ENCODE results near the gene BACH2.

DNA sequence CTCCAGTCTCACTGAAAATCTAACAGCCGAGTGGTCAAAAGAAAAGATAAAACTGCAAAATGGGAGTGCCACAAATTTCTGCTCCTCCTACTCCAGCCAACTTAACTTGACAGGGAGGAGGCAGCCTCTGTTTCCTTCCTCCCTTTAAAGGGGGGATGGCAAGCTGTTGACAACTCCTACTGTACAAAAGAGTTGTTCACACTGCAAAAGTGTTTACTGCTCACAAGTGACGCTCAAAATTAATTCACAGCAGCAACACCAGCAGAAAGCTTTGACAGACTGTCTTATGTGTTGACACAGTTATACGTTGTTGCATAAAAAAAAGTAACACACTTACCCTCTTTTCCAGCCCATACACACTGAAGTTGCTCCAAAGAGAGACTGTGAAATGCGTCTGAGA, 169.8 kb downstream of the BACH2 start:
- TF ChIP-seq, protein P1, sequence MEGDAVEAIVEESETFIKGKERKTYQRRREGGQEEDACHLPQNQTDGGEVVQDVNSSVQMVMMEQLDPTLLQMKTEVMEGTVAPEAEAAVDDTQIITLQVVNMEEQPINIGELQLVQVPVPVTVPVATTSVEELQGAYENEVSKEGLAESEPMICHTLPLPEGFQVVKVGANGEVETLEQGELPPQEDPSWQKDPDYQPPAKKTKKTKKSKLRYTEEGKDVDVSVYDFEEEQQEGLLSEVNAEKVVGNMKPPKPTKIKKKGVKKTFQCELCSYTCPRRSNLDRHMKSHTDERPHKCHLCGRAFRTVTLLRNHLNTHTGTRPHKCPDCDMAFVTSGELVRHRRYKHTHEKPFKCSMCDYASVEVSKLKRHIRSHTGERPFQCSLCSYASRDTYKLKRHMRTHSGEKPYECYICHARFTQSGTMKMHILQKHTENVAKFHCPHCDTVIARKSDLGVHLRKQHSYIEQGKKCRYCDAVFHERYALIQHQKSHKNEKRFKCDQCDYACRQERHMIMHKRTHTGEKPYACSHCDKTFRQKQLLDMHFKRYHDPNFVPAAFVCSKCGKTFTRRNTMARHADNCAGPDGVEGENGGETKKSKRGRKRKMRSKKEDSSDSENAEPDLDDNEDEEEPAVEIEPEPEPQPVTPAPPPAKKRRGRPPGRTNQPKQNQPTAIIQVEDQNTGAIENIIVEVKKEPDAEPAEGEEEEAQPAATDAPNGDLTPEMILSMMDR (IDR thresholded peaks at IDR 0.05; ENCODE audit: insufficient read depth, low read length): no peak
- TF ChIP-seq SPI1 (IDR thresholded peaks at IDR 0.05; ENCODE audit: borderline replicate concordance, low read depth) (no peak), GABPA (IDR thresholded peaks at IDR 0.05; ENCODE audit: low read depth) (no peak), POLR2AphosphoS5 (IDR thresholded peaks at IDR 0.05; ENCODE audit: low read depth) (no peak)
- TF ChIP-seq, protein P2, sequence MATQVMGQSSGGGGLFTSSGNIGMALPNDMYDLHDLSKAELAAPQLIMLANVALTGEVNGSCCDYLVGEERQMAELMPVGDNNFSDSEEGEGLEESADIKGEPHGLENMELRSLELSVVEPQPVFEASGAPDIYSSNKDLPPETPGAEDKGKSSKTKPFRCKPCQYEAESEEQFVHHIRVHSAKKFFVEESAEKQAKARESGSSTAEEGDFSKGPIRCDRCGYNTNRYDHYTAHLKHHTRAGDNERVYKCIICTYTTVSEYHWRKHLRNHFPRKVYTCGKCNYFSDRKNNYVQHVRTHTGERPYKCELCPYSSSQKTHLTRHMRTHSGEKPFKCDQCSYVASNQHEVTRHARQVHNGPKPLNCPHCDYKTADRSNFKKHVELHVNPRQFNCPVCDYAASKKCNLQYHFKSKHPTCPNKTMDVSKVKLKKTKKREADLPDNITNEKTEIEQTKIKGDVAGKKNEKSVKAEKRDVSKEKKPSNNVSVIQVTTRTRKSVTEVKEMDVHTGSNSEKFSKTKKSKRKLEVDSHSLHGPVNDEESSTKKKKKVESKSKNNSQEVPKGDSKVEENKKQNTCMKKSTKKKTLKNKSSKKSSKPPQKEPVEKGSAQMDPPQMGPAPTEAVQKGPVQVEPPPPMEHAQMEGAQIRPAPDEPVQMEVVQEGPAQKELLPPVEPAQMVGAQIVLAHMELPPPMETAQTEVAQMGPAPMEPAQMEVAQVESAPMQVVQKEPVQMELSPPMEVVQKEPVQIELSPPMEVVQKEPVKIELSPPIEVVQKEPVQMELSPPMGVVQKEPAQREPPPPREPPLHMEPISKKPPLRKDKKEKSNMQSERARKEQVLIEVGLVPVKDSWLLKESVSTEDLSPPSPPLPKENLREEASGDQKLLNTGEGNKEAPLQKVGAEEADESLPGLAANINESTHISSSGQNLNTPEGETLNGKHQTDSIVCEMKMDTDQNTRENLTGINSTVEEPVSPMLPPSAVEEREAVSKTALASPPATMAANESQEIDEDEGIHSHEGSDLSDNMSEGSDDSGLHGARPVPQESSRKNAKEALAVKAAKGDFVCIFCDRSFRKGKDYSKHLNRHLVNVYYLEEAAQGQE (IDR thresholded peaks at IDR 0.05; ENCODE audit: insufficient replicate concordance, low read depth): no peak
